CD14-positive monocyte (primary cell): ENCODE measurements around the gene HID1. TPM values are rescaled to one million over a fixed set of nuclear protein-coding genes. Genes with fewer than 3 reads are reported as not detected.

Experiments
- DNase-seq, 3 donors: peaks; one replicate each; pipeline ENCODE4 v3.0.0-alpha.2; 2011 to 2022
- H2AFZ ChIP-seq: 2 replicates; pipeline ENCODE4 v1.6.0; 2012; ENCODE audit warnings: mild to moderate bottlenecking, low read depth, low read length, inconsistent platforms; ENCODE audit not compliant: insufficient read depth, poor library complexity, severe bottlenecking
- H3K27ac ChIP-seq, 2 donors: 1 replicate in 1 of 2; 2 replicates in 1 of 2; pipeline ENCODE4 v1.5.1; 2012 to 2013; ENCODE audit warnings: low read length in 2 of 2, control low read depth in 1 of 2, inconsistent platforms in 1 of 2, low read depth in 1 of 2, mild to moderate bottlenecking in 1 of 2
- H3K27me3 ChIP-seq, 2 donors: one replicate each; pipeline versions ENCODE4 v1.6.0 to v1.6.1; 2011 to 2013; ENCODE audit warnings: low read length in 2 of 2; ENCODE audit not compliant: control insufficient read depth in 2 of 2, insufficient read depth in 2 of 2
- H3K36me3 ChIP-seq, 2 donors: replicated peaks in 1 of 2; 1 replicate in 1 of 2; 2 replicates in 1 of 2; pipeline versions ENCODE4 v1.5.1 to v1.6.1; 2012 to 2013; ENCODE audit warnings: low read length in 2 of 2, control low read depth in 1 of 2, inconsistent platforms in 1 of 2, mild to moderate bottlenecking in 1 of 2; ENCODE audit not compliant: insufficient read depth in 2 of 2, control insufficient read depth in 1 of 2
- H3K4me1 ChIP-seq, 2 donors: 1 replicate in 1 of 2; 2 replicates in 1 of 2; pipeline versions ENCODE4 v1.5.1 to v1.6.1; 2012 to 2013; ENCODE audit warnings: low read length in 2 of 2, control low read depth in 1 of 2, inconsistent platforms in 1 of 2, mild to moderate bottlenecking in 1 of 2, moderate library complexity in 1 of 2; ENCODE audit not compliant: insufficient read depth in 2 of 2, control insufficient read depth in 1 of 2
- H3K4me2 ChIP-seq: replicated peaks from 2 replicates; pipeline ENCODE3; 2012; ENCODE audit warnings: low read length, moderate library complexity, mild to moderate bottlenecking; ENCODE audit not compliant: poor library complexity, severe bottlenecking; ENCODE audit errors: extremely low read depth
- H3K4me3 ChIP-seq, 3 experiments: fragments of 200-600 bp in 1 of 3; sonication (generic) in 1 of 3; replicated peaks in 1 of 3; 1 replicate in 2 of 3; 2 replicates in 1 of 3; pipeline ENCODE4 v1.5.1; 2011 to 2013; ENCODE audit warnings: low read length in 3 of 3, mild to moderate bottlenecking in 3 of 3, control low read depth in 2 of 3, low read depth in 2 of 3, inconsistent platforms in 1 of 3, moderate library complexity in 1 of 3
- H3K79me2 ChIP-seq: 2 replicates; pipeline ENCODE4 v1.6.0; 2012; ENCODE audit warnings: mild to moderate bottlenecking, control low read depth, inconsistent platforms, low read length, moderate library complexity; ENCODE audit not compliant: insufficient read depth
- H3K9ac ChIP-seq: 2 replicates; pipeline ENCODE4 v1.6.0; 2017; ENCODE audit warnings: low read length, mild to moderate bottlenecking; ENCODE audit not compliant: insufficient read depth, poor library complexity, severe bottlenecking
- H3K9me3 ChIP-seq, 2 donors: replicated peaks in 1 of 2; 1 replicate in 1 of 2; 2 replicates in 1 of 2; pipeline versions ENCODE4 v1.5.1 to v1.6.1; 2012 to 2013; ENCODE audit warnings: low read length in 2 of 2, control low read depth in 1 of 2; ENCODE audit not compliant: control insufficient read depth in 1 of 2, insufficient read depth in 1 of 2
- H4K20me1 ChIP-seq: 2 replicates; pipeline ENCODE4 v1.6.0; 2012; ENCODE audit warnings: mild to moderate bottlenecking, low read length, control low read depth, moderate library complexity; ENCODE audit not compliant: insufficient read depth
- H3K27ac Mint-ChIP-seq, 7 donors: one replicate each; pipeline ENCODE4 v1.8.0; 2020; ENCODE audit warnings: mild to moderate bottlenecking in 7 of 7, mixed read lengths in 7 of 7, moderate library complexity in 6 of 7, inconsistent platforms in 2 of 7
- H3K27me3 Mint-ChIP-seq, 3 donors: one replicate each; pipeline ENCODE4 v1.8.0; 2021 to 2022; ENCODE audit warnings: low read depth in 3 of 3, mild to moderate bottlenecking in 3 of 3, mixed read lengths in 3 of 3, moderate library complexity in 3 of 3, inconsistent platforms in 1 of 3
- H3K36me3 Mint-ChIP-seq, 2 donors: one replicate each; pipeline ENCODE4 v1.8.0; 2020; ENCODE audit warnings: mixed read lengths in 2 of 2, inconsistent platforms in 1 of 2, mild to moderate bottlenecking in 1 of 2
- H3K4me1 Mint-ChIP-seq: one replicate; pipeline ENCODE4 v1.8.0; 2020; ENCODE audit warnings: mild to moderate bottlenecking, mixed read lengths
- H3K4me3 Mint-ChIP-seq, 2 donors: one replicate each; pipeline ENCODE4 v1.8.0; 2020; ENCODE audit warnings: mild to moderate bottlenecking in 2 of 2, mixed read lengths in 2 of 2, moderate library complexity in 1 of 2
- H3K9me3 Mint-ChIP-seq, 7 donors: one replicate each; pipeline ENCODE4 v1.8.0; 2020 to 2022; ENCODE audit warnings: mixed read lengths in 7 of 7, mild to moderate bottlenecking in 6 of 7, moderate library complexity in 6 of 7, inconsistent platforms in 2 of 7
- CTCF ChIP-seq: fragments of 200-600 bp; IDR thresholded peaks from one replicate; pipeline ENCODE4 v1.8.0; 2022; ENCODE audit warnings: antibody characterized with exemption, mild to moderate bottlenecking
- WGBS: methylation state at CpG from one replicate; pipeline ENCODE4 v1.1.5; 2013; ENCODE audit warnings: missing lambda C conversion rate; ENCODE audit not compliant: insufficient coverage; 5-methylcytosine and 5-hydroxymethylcytosine counted together
- intact Hi-C, 2 donors: fragments of 100-400 bp; cut with micrococcal nuclease; formaldehyde crosslinking; loops; one replicate each; pipeline versions ENCODE4 v1.15.0 to v1.15.1; 2023
- polyA plus RNA-seq, 3 donors: library from polyadenylated mRNA; depleted of rRNA in 1 of 3; unstranded in 2 of 3; stranded (reverse) in 1 of 3; fragments of 300-500 nt in 2 of 3; fragments of >200 nt in 1 of 3; fragmentation: Illumina TruSeq in 2 of 3; gene quantifications; 1 replicate in 2 of 3; 2 replicates in 1 of 3; pipeline ENCODE4 v1.2.3, GENCODE V29; 2012 to 2021

Gene HID1
- polyA plus RNA-seq, 3 donors = not detected

DNA sequence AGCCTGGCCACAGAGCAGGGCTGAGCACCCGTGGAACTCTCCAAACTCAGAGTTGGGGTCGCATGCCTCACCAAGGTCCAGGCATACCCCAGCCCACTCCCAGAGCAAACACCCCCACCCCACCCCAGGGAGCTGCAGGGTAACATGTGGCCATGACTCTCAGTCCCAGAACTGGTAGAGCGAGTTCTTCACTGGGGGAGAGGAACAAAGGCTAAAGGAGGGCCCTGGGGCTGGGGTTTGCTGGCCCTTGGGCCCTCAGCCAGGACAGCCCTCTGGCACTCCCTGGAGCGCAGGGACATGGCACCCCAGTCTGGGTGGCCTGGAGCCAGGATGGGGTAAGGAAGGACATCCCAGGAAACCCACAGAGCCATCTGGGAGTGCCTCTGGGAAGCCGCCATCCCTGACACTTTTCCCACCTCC is 4.2 kb downstream of the HID1 start:
- WGBS = 100% methylated on average over 3 of the region's 5 CpGs
- no peaks in the 10 kb centered on the region for H4K20me1 ChIP-seq
- peaks cover 12 to 17% of the 10 kb centered on the region in 2 donors for H3K4me1 ChIP-seq
- H3K27ac Mint-ChIP-seq = no peak overlapping the region
- no peak overlapping the region for H2AFZ ChIP-seq
- peaks cover 0 to 6% of the 10 kb centered on the region in 2 donors for H3K36me3 Mint-ChIP-seq
- H3K27me3 ChIP-seq = peaks cover 18 to 34% of the 10 kb centered on the region in 2 donors
- no peak overlapping the region for H3K9ac ChIP-seq
- no peak for TF ChIP-seq CTCF
- peaks cover 29 to 56% (median 37%) of the 10 kb centered on the region in 3 donors for H3K27me3 Mint-ChIP-seq
- peaks cover 0 to 9% (median 5%) of the 10 kb centered on the region in 7 donors for H3K9me3 Mint-ChIP-seq
- H3K4me3 ChIP-seq = no peak overlapping the region
- intact Hi-C loops = loop anchor here in 1 of 2 donors (10.0 kb wide), 1 partner anchor 206 kb away; no protein-coding TSS in a partner anchor
- no peak overlapping the region for H3K27ac ChIP-seq
- no peaks in the 10 kb centered on the region for H3K79me2 ChIP-seq
- DNase-seq = no peak
- peaks cover 0 to 6% of the 10 kb centered on the region in 2 donors for H3K9me3 ChIP-seq
- H3K4me1 Mint-ChIP-seq = peaks cover 9% of the 10 kb centered on the region
- H3K4me2 ChIP-seq = no peak overlapping the region
- H3K4me3 Mint-ChIP-seq = no peak overlapping the region
- no peaks in the 10 kb centered on the region for H3K36me3 ChIP-seq

- no peaks in the 10 kb centered on the region for H3K79me2 ChIP-seq
- H3K9me3 Mint-ChIP-seq = no peaks in the 10 kb centered on the region
- WGBS = 85% methylated on average over 13 of the region's 14 CpGs
- H4K20me1 ChIP-seq = no peaks in the 10 kb centered on the region
- H3K9ac ChIP-seq = no peak overlapping the region
- no peaks in the 10 kb centered on the region for H3K9me3 ChIP-seq
- no peak overlapping the region for H2AFZ ChIP-seq
- intact Hi-C loops = loop anchor here (5.0 to 10.0 kb wide), 4 partner anchors 37 to 227 kb away; no protein-coding TSS in a partner anchor
- H3K4me2 ChIP-seq = no peak overlapping the region
- H3K27ac Mint-ChIP-seq = peak overlapping the region in 1 of 7 donors; percentile 55
- H3K36me3 ChIP-seq = no peaks in the 10 kb centered on the region
- H3K27me3 Mint-ChIP-seq = peaks cover 7 to 32% (median 9%) of the 10 kb centered on the region in 3 donors
- H3K4me3 ChIP-seq = no peak overlapping the region
- H3K4me1 ChIP-seq = peaks cover 0 to 6% of the 10 kb centered on the region in 2 donors
- peaks cover 7% of the 10 kb centered on the region for H3K4me1 Mint-ChIP-seq
- peaks cover 0 to 3% of the 10 kb centered on the region in 2 donors for H3K27me3 ChIP-seq
- H3K27ac ChIP-seq = no peak overlapping the region
- DNase-seq = no peak
- no peak for TF ChIP-seq CTCF
- no peak overlapping the region for H3K4me3 Mint-ChIP-seq
- no peaks in the 10 kb centered on the region for H3K36me3 Mint-ChIP-seq
These were observed 7.5 kb downstream of the HID1 start for GRCh38 chr17:74964988-74965622.
